ENCODE measurements around the gene OASL.
"Not testable (repeated sequence)": the region's sequence is repeated elsewhere in the genome, so short reads cannot be mapped to it uniquely, and the experiment has no call there.

Gene OASL

GRCh38 chr12:121084229-121084628 is 45.2 kb upstream of the OASL start:
- TF ChIP-seq CTCF (IDR thresholded peaks at IDR 0.05) (no peak), ZFX (IDR thresholded peaks at IDR 0.05; ENCODE audit: borderline replicate concordance) (no peak)

GRCh38 chr12:121080909-121081308 is 41.9 kb upstream of the OASL start:
- H3K27ac ChIP-seq: no peak overlapping the region
- TF ChIP-seq ZFX (IDR thresholded peaks at IDR 0.05; ENCODE audit: borderline replicate concordance) (no peak), CTCF (IDR thresholded peaks at IDR 0.05) (no peak)

More at GRCh38 chr12:121084229-121084628, 45.2 kb upstream of the OASL start:
- H3K27ac ChIP-seq: no peak overlapping the region

- TF ChIP-seq ZFX (IDR thresholded peaks at IDR 0.05; ENCODE audit: borderline replicate concordance) (no peak), CTCF (IDR thresholded peaks at IDR 0.05) (no peak)
- H3K27ac ChIP-seq: no peak overlapping the region
Measured at GRCh38 chr12:121079736-121080272, 40.8 kb upstream of the OASL start.

GRCh38 chr12:121077440-121077839 is 38.4 kb upstream of the OASL start:
- not testable (repeated sequence) for H3K27ac ChIP-seq

- H3K27ac ChIP-seq: not testable (repeated sequence)
Measured at GRCh38 chr12:121075911-121076310, 36.9 kb upstream of the OASL start.

- H3K27ac ChIP-seq: no peak overlapping the region
- TF ChIP-seq ZFX (IDR thresholded peaks at IDR 0.05; ENCODE audit: borderline replicate concordance) (no peak), CTCF (IDR thresholded peaks at IDR 0.05) (no peak)
Measured at GRCh38 chr12:121072147-121072546, 33.1 kb upstream of the OASL start.

- TF ChIP-seq ZFX (IDR thresholded peaks at IDR 0.05; ENCODE audit: borderline replicate concordance) (no peak), CTCF (IDR thresholded peaks at IDR 0.05) (no peak)
- no peak overlapping the region for H3K27ac ChIP-seq
Measured at GRCh38 chr12:121069206-121069605, 30.2 kb upstream of the OASL start.

GRCh38 chr12:121065345-121065744 is 26.3 kb upstream of the OASL start:
- TF ChIP-seq ZFX (IDR thresholded peaks at IDR 0.05; ENCODE audit: borderline replicate concordance): no peak
- no peak for TF ChIP-seq CTCF (IDR thresholded peaks at IDR 0.05)
- no peak overlapping the region for H3K27ac ChIP-seq

- not testable (repeated sequence) for H3K27ac ChIP-seq
Measured at GRCh38 chr12:121064586-121064985, 25.5 kb upstream of the OASL start.

Measured in 22Rv1 (cell line).